ENCODE measurements around the gene MVD. TPM values are rescaled to one million over a fixed set of nuclear protein-coding genes. Genes with fewer than 3 reads are reported as not detected.

MVD gene
- total and polyA plus RNA-seq, 4 donors: 39.1 to 135 (median 119) TPM

DNA sequence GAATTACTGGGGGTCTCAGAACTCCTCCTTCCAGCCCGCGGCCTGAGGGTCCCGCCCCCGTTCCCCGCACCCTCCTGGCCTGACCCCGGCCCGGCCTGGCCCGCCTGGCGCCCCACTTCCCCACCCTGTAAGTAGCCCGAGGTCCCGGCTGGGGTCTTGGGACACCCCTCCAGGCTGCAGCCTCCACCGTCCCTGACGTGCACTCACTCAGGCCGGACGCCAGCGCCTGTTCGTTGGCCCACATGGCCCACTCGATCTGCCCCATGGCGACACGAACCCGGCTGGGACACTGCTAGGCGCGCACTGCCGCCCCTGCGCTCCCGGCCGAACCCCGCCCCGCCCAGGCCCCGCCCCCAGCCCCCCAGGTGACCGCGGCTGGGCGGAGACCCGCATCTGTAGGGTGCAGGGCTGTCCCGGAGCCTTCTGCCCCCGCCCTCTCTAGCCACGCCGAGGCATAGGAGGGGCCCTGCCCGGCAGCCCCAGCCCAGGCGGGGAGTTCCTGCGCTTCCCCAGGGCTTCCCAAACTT lies 12.1 kb downstream of the MVD start, which contains the start of gene CYBA:
Gene CYBA, minus strand, starts transcription at position 305 of the 527 bp plus-strand sequence. Its CDS starts 40 bp downstream, at position 265.
- TF ChIP-seq, protein P1, sequence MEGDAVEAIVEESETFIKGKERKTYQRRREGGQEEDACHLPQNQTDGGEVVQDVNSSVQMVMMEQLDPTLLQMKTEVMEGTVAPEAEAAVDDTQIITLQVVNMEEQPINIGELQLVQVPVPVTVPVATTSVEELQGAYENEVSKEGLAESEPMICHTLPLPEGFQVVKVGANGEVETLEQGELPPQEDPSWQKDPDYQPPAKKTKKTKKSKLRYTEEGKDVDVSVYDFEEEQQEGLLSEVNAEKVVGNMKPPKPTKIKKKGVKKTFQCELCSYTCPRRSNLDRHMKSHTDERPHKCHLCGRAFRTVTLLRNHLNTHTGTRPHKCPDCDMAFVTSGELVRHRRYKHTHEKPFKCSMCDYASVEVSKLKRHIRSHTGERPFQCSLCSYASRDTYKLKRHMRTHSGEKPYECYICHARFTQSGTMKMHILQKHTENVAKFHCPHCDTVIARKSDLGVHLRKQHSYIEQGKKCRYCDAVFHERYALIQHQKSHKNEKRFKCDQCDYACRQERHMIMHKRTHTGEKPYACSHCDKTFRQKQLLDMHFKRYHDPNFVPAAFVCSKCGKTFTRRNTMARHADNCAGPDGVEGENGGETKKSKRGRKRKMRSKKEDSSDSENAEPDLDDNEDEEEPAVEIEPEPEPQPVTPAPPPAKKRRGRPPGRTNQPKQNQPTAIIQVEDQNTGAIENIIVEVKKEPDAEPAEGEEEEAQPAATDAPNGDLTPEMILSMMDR (IDR thresholded peaks at IDR 0.05; ENCODE audit: control extremely low read depth, extremely low read depth): no peak
- peak; percentile 81 for ATAC-seq (ENCODE audit: insufficient read depth, low FRiP score)
- peak within 1 kb of the TSS; percentile 55 for H3K4me3 ChIP-seq
- peaks cover 0 to 14% (median 6%) of the 10 kb centered on the region in 5 donors for H3K4me1 ChIP-seq (ENCODE audit: control insufficient read depth in 5 of 5, insufficient read depth in 5 of 5, low read length in 5 of 5)
- H3K9ac ChIP-seq (ENCODE audit: insufficient read depth in 1 of 2, low read length in 2 of 2): peak within 1 kb of the TSS; percentile 55 to 61
- peak; percentile 54 to 69 (median 61) for DNase-seq
- WGBS, 2 donors: 0 to 1% methylated on average over 28 to 41 of the region's 41 CpGs
- no peaks in the 10 kb centered on the region for H3K9me3 ChIP-seq (ENCODE audit: control insufficient read depth in 4 of 4, insufficient read depth in 3 of 4, low read length in 3 of 4)
- no peaks in the 10 kb centered on the region for H3K27me3 ChIP-seq (ENCODE audit: control insufficient read depth in 3 of 3, insufficient read depth in 3 of 3, low read length in 2 of 3)
- peaks cover 0 to 40% (median 6%) of the 10 kb centered on the region in 4 donors for H3K36me3 ChIP-seq (ENCODE audit: control insufficient read depth in 4 of 4, insufficient read depth in 4 of 4, low read length in 4 of 4)
- H3K27ac ChIP-seq (ENCODE audit: low read depth in 1 of 2, low read length in 1 of 2): peak within 1 kb of the TSS; percentile 17 to 87

DNA sequence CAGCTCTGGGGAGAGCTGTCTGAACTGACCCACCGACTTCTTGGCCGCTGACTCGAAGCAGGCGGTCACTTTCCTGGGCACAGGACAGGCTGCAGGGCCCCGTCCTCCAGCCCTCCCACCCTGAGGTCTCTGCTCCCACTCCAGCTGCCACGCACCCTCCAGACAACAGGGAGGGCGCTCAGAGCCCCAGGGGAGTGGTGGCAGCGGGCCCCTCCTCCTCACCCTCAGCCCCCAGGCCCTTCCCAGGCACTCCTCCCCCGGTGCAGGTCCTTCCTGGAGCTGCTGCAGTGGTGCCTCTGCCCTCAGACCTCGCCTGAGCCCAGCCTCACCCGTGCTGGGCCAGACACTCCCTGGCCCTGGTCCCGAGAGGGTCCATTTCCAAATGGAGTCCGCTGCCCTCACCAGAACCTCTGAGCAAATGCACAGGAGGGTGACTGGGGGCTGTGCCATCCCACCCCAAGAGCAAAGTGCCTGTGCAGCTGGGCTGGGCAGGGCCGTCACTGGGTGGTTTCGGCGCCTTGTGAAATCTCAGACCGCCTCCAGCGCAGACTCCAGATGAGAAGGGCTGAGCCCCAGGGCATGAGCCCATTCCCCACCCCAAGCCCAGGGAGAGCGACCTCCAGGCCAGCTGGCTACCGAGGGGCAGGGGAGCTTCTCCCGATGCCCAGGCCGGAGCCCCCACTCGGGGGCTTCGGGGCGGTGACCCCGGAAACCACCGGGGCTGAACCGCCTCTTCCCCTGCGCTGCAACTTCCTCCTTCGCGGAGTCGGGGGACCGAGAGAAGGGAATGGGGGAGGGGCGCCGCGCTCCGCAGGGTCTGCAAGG lies 12.8 kb downstream of the MVD start:
- Histone ChIP-seq H3K4me1 (ENCODE audit: control insufficient read depth in 5 of 5, insufficient read depth in 5 of 5, low read length in 5 of 5) (peaks cover 0 to 14% (median 6%) of the 10 kb centered on the region in 5 donors), H3K27ac (ENCODE audit: low read depth in 1 of 2, low read length in 1 of 2) (peak overlapping the region in 1 of 2 donors; percentile 33), H3K36me3 (ENCODE audit: control insufficient read depth in 4 of 4, insufficient read depth in 4 of 4, low read length in 4 of 4) (peaks cover 0 to 33% (median 7%) of the 10 kb centered on the region in 4 donors), H3K4me3 (peak overlapping the region; percentile 55), H3K9me3 (ENCODE audit: control insufficient read depth in 4 of 4, insufficient read depth in 3 of 4, low read length in 3 of 4) (no peaks in the 10 kb centered on the region), H3K27me3 (ENCODE audit: control insufficient read depth in 3 of 3, insufficient read depth in 3 of 3, low read length in 2 of 3) (no peaks in the 10 kb centered on the region), H3K9ac (ENCODE audit: insufficient read depth in 1 of 2, low read length in 2 of 2) (peak overlapping the region in 1 of 2 donors; percentile 55)
- TF ChIP-seq, protein P1 (IDR thresholded peaks at IDR 0.05; ENCODE audit: control extremely low read depth, extremely low read depth): no peak
- whole genome bisulfite sequencing, 2 donors: 6 to 18% methylated on average over 23 to 37 of the region's 37 CpGs
- DNase-seq (peak; percentile 40 to 51 (median 41)), ATAC-seq (ENCODE audit: insufficient read depth, low FRiP score) (peak; percentile 31)

DNA sequence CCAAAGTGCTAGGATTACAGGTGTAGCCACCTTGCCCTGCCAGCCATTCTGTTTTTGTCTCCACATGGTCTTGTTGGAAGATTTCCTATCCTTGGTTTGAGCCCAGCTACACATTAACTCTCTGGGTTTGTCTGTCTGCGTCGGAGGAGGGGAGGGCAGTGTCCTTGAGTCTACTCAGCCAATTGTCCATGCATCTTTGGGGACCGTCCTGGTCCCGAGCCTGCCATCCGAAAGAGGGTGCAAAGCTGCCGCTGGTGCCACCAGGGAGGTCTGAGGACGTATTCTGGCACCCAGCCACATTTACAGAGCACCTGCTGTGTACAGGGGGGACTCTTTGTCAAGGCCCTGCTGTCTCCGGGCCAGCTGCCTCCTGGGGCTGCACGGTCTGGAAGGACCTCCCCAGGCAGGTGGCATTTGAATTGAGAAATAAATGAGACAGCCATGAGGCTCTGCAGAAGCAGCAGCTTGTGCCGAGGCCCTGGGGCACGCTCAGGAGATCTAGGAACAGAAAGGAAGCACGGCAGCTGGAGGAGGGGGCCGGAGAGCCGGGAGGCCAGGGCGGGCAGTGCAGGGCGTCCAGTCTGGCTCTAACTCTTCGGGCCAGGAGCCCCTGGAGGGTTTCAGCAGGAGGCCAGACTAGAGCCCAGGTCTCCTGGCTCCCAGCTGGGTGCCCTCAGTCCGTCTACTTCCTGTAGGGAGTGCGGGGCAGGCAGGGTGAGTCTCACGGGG lies 13.5 kb downstream of the MVD start:
- H3K36me3 ChIP-seq (ENCODE audit: control insufficient read depth in 4 of 4, insufficient read depth in 4 of 4, low read length in 4 of 4): peaks cover 0 to 28% (median 2%) of the 10 kb centered on the region in 4 donors
- peak overlapping the region; percentile 55 for H3K4me3 ChIP-seq
- H3K9me3 ChIP-seq (ENCODE audit: control insufficient read depth in 4 of 4, insufficient read depth in 3 of 4, low read length in 3 of 4): no peaks in the 10 kb centered on the region
- peaks cover 0 to 14% (median 6%) of the 10 kb centered on the region in 5 donors for H3K4me1 ChIP-seq (ENCODE audit: control insufficient read depth in 5 of 5, insufficient read depth in 5 of 5, low read length in 5 of 5)
- ATAC-seq (ENCODE audit: insufficient read depth, low FRiP score) (no peak), DNase-seq (no peak)
- TF ChIP-seq, protein P1 (IDR thresholded peaks at IDR 0.05; ENCODE audit: control extremely low read depth, extremely low read depth): no peak
- H3K9ac ChIP-seq (ENCODE audit: insufficient read depth in 1 of 2, low read length in 2 of 2): no peak overlapping the region
- peak overlapping the region in 1 of 2 donors; percentile 33 for H3K27ac ChIP-seq (ENCODE audit: low read depth in 1 of 2, low read length in 1 of 2)
- 64 to 82% methylated on average over 20 of the region's 20 CpGs for WGBS, 2 donors
- H3K27me3 ChIP-seq (ENCODE audit: control insufficient read depth in 3 of 3, insufficient read depth in 3 of 3, low read length in 2 of 3): no peaks in the 10 kb centered on the region
